LNCaP clone FGC (cell line): Measurements from ENCODE around the gene NCOA1.
"Not testable (repeated sequence)": the region's sequence is repeated elsewhere in the genome, so short reads cannot be mapped to it uniquely, and the experiment has no call there.

ENCODE experiments used
- DNase-seq: peaks from one replicate; pipeline ENCODE4 v3.0.0-alpha.2; 2011; ENCODE audit warnings: low read depth
- H3K4me3 ChIP-seq: 2 replicates; pipeline ENCODE4 v1.5.1; 2011; ENCODE audit warnings: mild to moderate bottlenecking, low read depth, low read length, control low read depth
- TF ChIP-seq, protein P1 (sequence below): IDR thresholded peaks from 2 replicates; pipeline ENCODE4 v1.5.1; 2012; ENCODE audit warnings: mild to moderate bottlenecking; ENCODE audit not compliant: control insufficient read depth, insufficient read depth; ENCODE audit errors: extremely low read depth

NCOA1 gene

GRCh38 chr2:24676493-24676892 is 185.4 kb downstream of the NCOA1 start:
- H3K4me3 ChIP-seq: no peak overlapping the region
- TF ChIP-seq, protein P1, sequence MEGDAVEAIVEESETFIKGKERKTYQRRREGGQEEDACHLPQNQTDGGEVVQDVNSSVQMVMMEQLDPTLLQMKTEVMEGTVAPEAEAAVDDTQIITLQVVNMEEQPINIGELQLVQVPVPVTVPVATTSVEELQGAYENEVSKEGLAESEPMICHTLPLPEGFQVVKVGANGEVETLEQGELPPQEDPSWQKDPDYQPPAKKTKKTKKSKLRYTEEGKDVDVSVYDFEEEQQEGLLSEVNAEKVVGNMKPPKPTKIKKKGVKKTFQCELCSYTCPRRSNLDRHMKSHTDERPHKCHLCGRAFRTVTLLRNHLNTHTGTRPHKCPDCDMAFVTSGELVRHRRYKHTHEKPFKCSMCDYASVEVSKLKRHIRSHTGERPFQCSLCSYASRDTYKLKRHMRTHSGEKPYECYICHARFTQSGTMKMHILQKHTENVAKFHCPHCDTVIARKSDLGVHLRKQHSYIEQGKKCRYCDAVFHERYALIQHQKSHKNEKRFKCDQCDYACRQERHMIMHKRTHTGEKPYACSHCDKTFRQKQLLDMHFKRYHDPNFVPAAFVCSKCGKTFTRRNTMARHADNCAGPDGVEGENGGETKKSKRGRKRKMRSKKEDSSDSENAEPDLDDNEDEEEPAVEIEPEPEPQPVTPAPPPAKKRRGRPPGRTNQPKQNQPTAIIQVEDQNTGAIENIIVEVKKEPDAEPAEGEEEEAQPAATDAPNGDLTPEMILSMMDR: no peak
- no peak for DNase-seq

- not testable (repeated sequence) for H3K4me3 ChIP-seq, DNase-seq
Measured at GRCh38 chr2:24678066-24678465, 187.0 kb downstream of the NCOA1 start.

DNA sequence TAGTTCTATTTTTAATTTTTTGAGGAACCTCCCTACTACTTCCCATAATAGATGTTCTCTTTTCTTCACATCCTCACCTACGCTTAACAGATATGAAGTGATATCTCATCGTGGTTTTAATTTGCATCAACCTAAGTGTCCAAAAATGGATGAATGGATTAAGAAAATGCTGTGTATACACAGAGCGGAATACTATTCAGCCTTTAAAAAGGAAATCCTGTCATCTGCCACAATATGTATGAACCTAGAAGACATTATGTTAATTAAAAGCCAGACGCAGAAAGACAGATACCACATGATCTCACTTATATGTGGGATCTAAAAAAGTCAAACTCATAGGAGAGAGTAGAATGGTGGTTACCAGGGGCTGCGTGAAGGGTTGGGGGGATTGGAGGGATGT is 189.1 kb downstream of the NCOA1 start:
- TF ChIP-seq, protein P1: no peak

DNA sequence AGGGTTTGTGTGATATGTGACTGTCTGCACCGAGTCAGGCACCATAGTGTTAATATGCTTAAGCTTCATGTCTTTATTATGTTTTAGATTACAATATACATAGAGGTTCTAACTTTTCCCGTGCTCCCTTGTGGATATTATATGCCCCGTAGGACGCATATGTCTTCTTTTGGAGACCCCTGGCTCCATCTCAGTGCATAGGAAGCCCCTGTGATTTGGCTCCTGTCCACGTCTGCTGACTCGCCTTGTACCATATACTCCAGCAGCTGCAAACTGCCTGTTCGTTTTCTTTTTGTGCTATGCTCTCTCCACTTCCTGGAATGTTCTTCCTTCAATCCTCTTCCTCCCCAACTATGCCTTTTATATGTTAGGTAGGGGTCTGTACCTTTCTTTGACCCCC is 191.2 kb downstream of the NCOA1 start:
- H3K4me3 ChIP-seq: no peak overlapping the region
- no peak for DNase-seq
- TF ChIP-seq, protein P1: no peak

More for the DNA sequence above, 189.1 kb downstream of the NCOA1 start:
- DNase-seq: no peak
- H3K4me3 ChIP-seq: no peak overlapping the region

DNA sequence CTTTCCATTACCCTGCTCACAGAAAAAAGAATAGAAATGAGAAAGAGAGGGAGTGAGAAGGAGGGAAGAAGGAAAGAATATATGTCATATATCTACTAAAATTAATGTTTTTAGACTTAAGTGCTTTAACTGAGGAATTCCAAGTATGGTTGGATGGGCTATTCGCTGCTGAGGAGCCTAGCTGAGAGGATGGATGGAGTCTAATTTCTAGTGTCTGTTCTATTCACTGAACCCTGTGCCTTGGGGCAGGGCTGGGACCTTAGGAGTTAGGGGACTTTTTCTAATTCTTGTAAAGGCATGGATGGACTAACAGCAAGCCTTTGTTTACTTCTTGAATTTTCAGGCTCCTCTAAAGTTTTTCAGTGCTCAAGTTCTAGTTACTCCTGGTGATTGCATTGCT is 192.4 kb downstream of the NCOA1 start:
- DNase-seq: no peak
- TF ChIP-seq, protein P1: no peak
- H3K4me3 ChIP-seq: no peak overlapping the region

- TF ChIP-seq, protein P1: no peak
- H3K4me3 ChIP-seq: no peak overlapping the region
- no peak for DNase-seq
Measured at GRCh38 chr2:24690524-24690923, 199.5 kb downstream of the NCOA1 start.

GRCh38 chr2:24691806-24692205 is 200.8 kb downstream of the NCOA1 start:
- DNase-seq: no peak
- no peak overlapping the region for H3K4me3 ChIP-seq

More at GRCh38 chr2:24691806-24692205, 200.8 kb downstream of the NCOA1 start:
- TF ChIP-seq, protein P1: no peak
